GM18507 (cell line): ENCODE measurements around the gene PGLYRP1.

Experiments
- DNase-seq: peaks from one replicate; pipeline ENCODE4 v3.0.0; 2011; ENCODE audit warnings: low read depth; ENCODE audit not compliant: insufficient read length; ENCODE audit errors: extremely low spot score
- FAIRE-seq: peaks from 2 replicates; lab custom pipeline; 2011; peaks lifted over from hg19 to GRCh38; lab: Jason Lieb, UNC

PGLYRP1 gene

GRCh38 chr19:46009530-46010510 is 13.0 kb downstream of the PGLYRP1 start:
- FAIRE-seq, result peak; percentile 69
- DNase-seq, result no peak

GRCh38 chr19:46006411-46006810 is 16.4 kb downstream of the PGLYRP1 start:
- DNase-seq (no peak), FAIRE-seq (no peak)

GRCh38 chr19:46002678-46003275 is 20.1 kb downstream of the PGLYRP1 start:
- FAIRE-seq, result no peak
- no peak for DNase-seq

GRCh38 chr19:46000491-46001246 is 22.2 kb downstream of the PGLYRP1 start:
- peak; percentile 76 for DNase-seq
- FAIRE-seq, result peak; percentile 74

GRCh38 chr19:45999653-46000121 is 23.2 kb downstream of the PGLYRP1 start:
- FAIRE-seq, result no peak
- DNase-seq, result no peak

GRCh38 chr19:45998834-45999233 is 24.0 kb downstream of the PGLYRP1 start:
- DNase-seq, result no peak
- FAIRE-seq, result no peak

- DNase-seq (no peak), FAIRE-seq (no peak)
Observed at GRCh38 chr19:45996933-45997332, 25.9 kb downstream of the PGLYRP1 start.

GRCh38 chr19:45995715-45996385 is 27.0 kb downstream of the PGLYRP1 start:
- no peak for DNase-seq

GRCh38 chr19:45994998-45995714 is 27.7 kb downstream of the PGLYRP1 start, which contains the start of gene CCDC61:
TSS of gene CCDC61 (plus strand) at chr19:45995467. CDS start at chr19:46003019, 7,552 bp downstream.
- peak; percentile 99 for FAIRE-seq
- peak; percentile 97 for DNase-seq

More at GRCh38 chr19:45995715-45996385, 27.0 kb downstream of the PGLYRP1 start:
- FAIRE-seq, result no peak

GRCh38 chr19:45994456-45994997 is 28.3 kb downstream of the PGLYRP1 start:
- FAIRE-seq, result no peak
- no peak for DNase-seq

GRCh38 chr19:45990113-45990728 is 32.6 kb downstream of the PGLYRP1 start:
- FAIRE-seq (no peak), DNase-seq (no peak)

- DNase-seq, result no peak
- no peak for FAIRE-seq
Observed at GRCh38 chr19:45985321-45985720, 37.5 kb downstream of the PGLYRP1 start.

GRCh38 chr19:45981350-45981749 is 41.5 kb downstream of the PGLYRP1 start:
- no peak for FAIRE-seq
- no peak for DNase-seq

- FAIRE-seq (no peak), DNase-seq (no peak)
Observed at GRCh38 chr19:45978156-45978555, 44.7 kb downstream of the PGLYRP1 start.

GRCh38 chr19:45976178-45976577 is 46.7 kb downstream of the PGLYRP1 start:
- FAIRE-seq (no peak), DNase-seq (no peak)

- DNase-seq, result no peak
- FAIRE-seq, result no peak
Observed at GRCh38 chr19:45975306-45976070, 47.4 kb downstream of the PGLYRP1 start.
